ENCODE measurements around the gene ZSCAN5A.
A peak's percentile ranks its signal among the peaks of the same experiment; 100 is the strongest.
"Not testable (repeated sequence)": the region's sequence is repeated elsewhere in the genome, so short reads cannot be mapped to it uniquely, and the experiment has no call there.

Gene ZSCAN5A

DNA sequence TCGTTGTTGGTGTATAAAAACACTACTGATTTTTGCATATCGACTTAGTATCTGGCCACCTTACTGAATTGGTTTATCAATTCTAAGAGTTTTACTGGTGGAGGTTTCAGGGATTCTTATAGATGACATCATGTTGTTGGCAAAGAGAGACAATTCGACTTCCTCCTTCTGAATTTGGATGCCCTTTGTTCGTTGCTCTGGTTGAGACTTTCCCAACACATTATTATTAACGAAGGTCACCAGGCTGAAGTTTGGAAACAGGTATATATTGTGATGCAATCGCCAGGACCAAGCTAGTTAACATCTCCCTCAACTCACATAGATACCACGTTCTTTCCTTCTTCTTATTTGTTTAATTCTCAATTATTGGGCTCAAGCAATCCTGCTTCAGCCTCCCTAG lies 115.0 kb downstream of the ZSCAN5A start:
- no peak for DNase-seq

DNA sequence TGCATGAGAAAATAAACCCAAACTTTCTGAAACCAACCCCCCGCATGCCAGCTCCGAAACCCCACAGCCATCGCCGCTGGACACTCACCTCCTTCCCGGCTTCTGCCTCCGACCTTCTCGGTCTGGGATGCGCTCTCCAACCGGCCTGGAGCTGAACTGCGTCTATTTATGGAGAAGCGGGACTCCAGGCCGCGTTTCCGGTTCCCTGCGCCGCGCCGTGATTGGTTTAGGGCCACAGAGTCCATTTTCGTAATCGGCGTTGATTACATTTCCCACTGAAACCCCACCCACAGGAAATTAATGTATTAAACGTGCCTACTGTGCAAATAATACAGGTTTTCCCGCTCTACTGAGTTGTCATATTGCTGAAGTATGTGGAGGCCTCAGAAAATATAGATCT lies 117.0 kb downstream of the ZSCAN5A start, which contains the start of gene ZSCAN5B:
TSS of gene ZSCAN5B (minus strand) at position 138 of the 400 bp plus-strand sequence. CDS start 4,731 bp downstream, outside the sequence.
- not testable (repeated sequence) for DNase-seq

DNA sequence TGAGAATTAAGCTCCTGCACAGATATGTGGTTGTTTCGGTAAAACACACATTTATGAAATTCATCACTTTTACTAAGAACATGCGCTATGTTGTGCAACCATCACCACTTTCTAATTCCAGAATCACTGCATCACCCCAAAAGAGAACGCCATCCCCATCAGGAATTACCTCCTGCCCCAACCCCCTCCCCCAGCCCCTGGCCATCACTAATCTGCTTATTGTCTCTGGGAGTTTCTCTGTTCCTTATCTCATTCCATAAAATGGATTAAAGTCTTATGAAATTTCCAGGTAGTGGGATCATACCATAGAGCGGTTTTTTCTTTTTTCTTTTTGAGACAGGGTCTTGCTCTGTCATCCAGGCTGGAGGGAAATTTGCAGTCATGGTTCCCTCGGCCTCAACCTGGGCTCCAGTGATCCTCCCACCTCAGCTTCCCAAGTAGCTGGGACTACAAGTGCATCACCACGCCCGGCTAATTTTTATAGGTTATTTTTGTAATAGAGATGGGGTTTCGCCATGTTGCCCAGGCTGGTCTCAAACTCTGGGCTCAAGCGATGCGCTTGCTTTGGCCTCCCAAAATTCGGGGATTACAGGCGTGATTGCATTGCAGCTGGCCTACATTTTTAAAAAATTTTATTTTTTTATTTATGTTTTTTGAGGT lies 120.5 kb downstream of the ZSCAN5A start:
- no peak for DNase-seq

- DNase-seq = no peak
Observed at GRCh38 chr19:56191711-56192110, 122.9 kb downstream of the ZSCAN5A start.

DNA sequence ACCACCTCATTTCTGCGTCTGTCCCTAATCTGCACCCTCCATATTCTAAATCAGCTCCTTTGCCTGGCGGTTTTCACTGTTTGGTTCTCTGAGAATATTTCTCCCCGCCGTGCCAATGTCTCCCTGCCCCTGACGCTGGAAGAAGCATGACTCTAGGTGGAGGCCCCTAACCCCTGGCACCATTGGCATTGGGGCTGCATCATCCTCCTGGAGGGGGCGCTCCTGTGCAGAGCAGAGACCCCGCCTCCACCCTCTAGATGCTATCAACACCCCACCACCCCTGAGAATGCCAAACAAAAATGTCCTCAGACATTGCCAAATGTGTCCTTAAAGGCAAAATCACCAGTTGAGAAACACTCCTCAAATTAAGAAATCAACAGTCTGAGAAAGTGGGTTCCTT lies 123.5 kb downstream of the ZSCAN5A start:
- DNase-seq = no peak

DNA sequence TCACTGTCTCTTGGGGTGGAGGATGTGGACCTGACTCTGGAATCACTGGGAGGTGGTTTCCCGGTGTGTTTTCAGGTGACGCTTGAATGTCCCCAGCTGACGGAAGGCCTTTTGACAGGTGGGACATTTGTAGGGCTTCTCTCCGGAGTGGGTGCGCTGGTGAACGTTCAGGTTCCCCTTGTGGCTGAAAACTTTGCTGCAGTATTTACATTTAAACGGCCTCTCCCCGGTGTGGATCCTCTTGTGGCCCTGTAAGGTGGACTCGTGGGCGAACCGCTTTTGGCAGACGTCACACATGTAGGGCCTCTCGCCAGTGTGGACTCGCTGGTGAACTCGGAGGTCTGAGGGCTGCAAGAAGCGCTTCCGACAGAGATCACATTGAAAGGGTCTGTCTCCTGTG lies 124.9 kb downstream of the ZSCAN5A start:
- no peak for DNase-seq

DNA sequence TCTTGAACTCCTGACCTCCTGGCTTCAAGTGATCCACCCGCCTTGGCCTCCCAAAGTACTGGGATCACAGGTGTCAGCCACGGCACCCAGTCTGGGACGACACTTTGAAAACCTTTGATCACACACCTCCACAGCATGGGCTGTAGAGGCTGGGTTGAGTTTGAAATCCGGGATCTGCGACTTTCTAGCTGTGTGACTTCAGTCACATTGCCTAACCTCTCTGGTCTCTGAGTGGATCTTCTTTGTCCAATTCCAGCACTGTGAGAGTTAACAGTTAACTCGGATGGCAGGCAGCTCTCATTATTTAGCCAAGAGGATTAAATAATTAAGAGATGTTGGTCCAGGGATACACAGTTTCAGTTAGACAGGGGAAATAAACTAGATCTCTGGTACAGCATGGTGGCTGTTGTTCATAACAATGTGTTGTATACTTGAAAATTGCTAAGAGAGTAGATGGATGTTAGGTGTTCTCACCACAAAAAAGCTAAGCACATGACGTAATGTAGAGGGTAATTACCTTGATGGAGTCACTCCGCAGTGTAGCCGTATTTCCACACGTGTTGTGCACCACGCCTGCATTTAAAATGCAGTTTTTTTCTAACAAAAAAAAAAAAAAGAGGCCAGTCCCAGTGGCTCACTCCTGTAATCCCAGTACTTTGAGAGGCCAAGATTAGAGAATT lies 136.9 kb downstream of the ZSCAN5A start:
- DNase-seq = no peak

DNA sequence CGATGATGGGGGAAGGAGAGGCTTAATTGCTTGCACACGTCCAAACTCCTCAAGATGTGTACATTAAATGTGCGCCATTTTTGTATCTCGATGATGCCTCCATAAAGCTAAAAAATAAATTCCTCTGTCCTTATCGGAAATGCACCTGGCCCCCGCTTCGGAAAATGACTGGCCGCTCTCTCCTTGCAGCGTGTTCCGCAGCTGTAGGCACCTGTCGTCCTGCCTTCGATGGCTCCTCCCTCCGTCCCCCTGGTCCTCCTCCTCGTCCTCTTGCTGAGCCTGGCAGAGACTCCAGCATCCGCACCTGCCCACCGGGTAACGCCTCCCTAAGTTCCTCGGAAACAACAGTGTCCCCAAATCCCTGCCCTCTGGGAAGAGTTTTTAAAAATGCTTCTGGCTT lies 137.8 kb downstream of the ZSCAN5A start:
- DNase-seq = no peak

DNA sequence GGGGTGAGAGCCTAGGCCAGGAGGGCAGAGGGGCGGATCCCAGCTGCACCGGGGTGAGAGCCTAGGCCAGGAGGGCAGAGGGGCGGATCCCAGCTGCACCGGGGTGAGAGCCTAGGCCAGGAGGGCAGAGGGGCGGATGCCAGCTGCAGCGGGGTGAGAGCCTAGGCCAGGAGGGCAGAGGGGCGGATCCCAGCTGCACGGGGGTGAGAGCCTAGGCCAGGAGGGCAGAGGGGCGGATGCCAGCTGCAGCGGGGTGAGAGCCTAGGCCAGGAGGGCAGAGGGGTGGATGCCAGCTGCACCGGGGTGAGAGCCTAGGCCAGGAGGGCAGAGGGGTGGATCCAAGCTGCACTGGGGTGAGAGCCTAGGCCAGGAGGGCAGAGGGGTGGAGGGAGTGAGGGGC lies 138.3 kb downstream of the ZSCAN5A start:
- not testable (repeated sequence) for DNase-seq

DNA sequence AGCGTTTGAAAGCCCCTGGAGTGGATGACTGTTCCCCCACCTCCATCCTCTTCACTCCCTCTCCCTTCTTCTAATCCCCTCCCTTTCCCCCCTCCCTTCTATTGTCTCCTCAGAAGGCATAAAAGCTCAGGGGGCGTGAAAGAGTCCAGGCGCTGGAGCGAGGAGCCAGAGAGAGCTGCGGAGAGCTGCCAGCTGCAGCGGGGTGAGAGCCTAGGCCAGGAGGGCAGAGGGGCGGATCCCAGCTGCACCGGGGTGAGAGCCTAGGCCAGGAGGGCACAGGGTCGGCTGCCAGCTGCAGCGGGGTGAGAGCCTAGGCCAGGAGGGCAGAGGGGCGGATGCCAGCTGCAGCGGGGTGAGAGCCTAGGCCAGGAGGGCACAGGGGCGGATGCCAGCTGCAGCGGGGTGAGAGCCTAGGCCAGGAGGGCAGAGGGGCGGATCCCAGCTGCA lies 138.8 kb downstream of the ZSCAN5A start, which contains the start of gene GALP:
TSS of gene GALP (plus strand) at position 148 of the 447 bp plus-strand sequence. CDS start 1,101 bp downstream, outside the sequence.
- peak; percentile 4 for DNase-seq

DNA sequence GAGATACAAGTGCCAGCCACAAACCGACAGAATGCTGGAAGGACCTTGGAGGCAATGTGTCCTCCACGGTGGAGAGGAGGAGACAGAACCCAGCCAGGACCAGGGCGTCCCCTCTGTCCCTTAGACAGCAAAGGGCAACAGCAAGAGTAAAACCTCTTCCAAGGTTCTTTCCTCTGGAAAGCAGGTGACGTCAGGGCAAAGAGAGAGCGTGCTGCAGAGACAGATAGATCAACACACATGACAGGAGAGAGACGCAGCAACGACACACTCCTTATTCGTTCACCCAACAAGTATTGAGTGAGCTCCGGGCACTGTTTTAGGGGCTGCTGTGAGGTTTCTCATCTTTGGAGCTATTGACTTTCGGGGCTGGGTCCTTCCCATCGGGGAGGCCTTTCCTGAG lies 140.1 kb downstream of the ZSCAN5A start:
- no peak for DNase-seq

DNA sequence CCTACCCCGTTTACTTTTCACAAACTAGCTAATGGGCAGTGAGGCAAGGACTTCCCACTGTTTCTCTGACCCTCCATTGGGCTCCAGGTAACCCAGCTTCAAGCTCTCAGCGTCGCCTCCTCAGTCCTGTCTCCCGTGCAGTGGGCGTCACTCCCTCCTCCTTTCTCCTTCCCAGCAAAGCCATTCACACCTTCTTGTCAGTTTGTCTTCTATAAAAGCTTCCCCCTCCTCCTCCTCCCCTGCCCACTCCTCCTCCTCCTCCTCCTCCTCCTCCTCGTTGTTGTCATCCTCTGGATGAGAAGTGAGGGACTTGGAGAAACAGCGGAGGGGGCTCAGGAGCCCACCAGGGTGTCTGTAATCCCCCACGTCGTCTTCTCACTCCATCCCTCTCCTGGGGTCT lies 140.6 kb downstream of the ZSCAN5A start:
- DNase-seq = no peak

Measured in NCI-H345 (cell line).